Neural cell (in vitro differentiated cells): ENCODE measurements around the gene GRK3.

Experiments used
- CTCF ChIP-seq: fragments of 450-650 bp; IDR thresholded peaks from 2 replicates; pipeline ENCODE4 v1.5.1; 2014; ENCODE audit warnings: antibody characterized with exemption, mild to moderate bottlenecking, moderate library complexity; ENCODE audit not compliant: poor library complexity, severe bottlenecking
- EZH2 ChIP-seq: fragments of 200-600, 300-800 bp; shearing (Covaris generic), sonication (generic); IDR thresholded peaks from 2 replicates; pipeline ENCODE4 v1.6.1; 2014; ENCODE audit warnings: antibody characterized with exemption, low read length, borderline replicate concordance, mild to moderate bottlenecking; ENCODE audit not compliant: insufficient read depth, poor library complexity, severe bottlenecking
- MXI1 ChIP-seq: fragments of 450-650 bp; conservative IDR thresholded peaks from 2 replicates; pipeline ENCODE4 v1.6.1; 2014; ENCODE audit warnings: antibody characterized with exemption, mild to moderate bottlenecking; ENCODE audit not compliant: poor library complexity, severe bottlenecking
- POLR2AphosphoS5 ChIP-seq: IDR thresholded peaks from 2 replicates; pipeline ENCODE4 v1.6.1; 2012
- RAD21 ChIP-seq: fragments of 450-650 bp; conservative IDR thresholded peaks from 2 replicates; pipeline ENCODE4 v1.6.1; 2014; ENCODE audit warnings: antibody characterized with exemption, mild to moderate bottlenecking, moderate library complexity
- REST ChIP-seq: IDR thresholded peaks from 2 replicates; pipeline ENCODE4 v1.6.1; 2012; ENCODE audit warnings: borderline replicate concordance
- SMC3 ChIP-seq: fragments of 450-650 bp; conservative IDR thresholded peaks from 2 replicates; pipeline ENCODE4 v1.6.1; 2014; ENCODE audit warnings: antibody characterized with exemption, mild to moderate bottlenecking, moderate library complexity; ENCODE audit not compliant: poor library complexity
- TAF1 ChIP-seq: IDR thresholded peaks from 2 replicates; pipeline ENCODE4 v1.6.1; 2012; ENCODE audit warnings: low read depth

- TF ChIP-seq RAD21 (no peak), POLR2AphosphoS5 (no peak), TAF1 (no peak), EZH2 (no peak), CTCF (no peak), MXI1 (no peak), REST (no peak), SMC3 (no peak)
Measured at GRCh38 chr22:25553131-25553530, 11.3 kb upstream of the GRK3 start.
